GM21619 (cell line): ENCODE measurements around the gene ZNF184.

Source experiments
- ATAC-seq: cut with Tn5 transposase; IDR thresholded peaks from one replicate; pipeline ENCODE4 v1.9.1; 2021; ENCODE audit not compliant: unreplicated experiment

ZNF184 gene

DNA sequence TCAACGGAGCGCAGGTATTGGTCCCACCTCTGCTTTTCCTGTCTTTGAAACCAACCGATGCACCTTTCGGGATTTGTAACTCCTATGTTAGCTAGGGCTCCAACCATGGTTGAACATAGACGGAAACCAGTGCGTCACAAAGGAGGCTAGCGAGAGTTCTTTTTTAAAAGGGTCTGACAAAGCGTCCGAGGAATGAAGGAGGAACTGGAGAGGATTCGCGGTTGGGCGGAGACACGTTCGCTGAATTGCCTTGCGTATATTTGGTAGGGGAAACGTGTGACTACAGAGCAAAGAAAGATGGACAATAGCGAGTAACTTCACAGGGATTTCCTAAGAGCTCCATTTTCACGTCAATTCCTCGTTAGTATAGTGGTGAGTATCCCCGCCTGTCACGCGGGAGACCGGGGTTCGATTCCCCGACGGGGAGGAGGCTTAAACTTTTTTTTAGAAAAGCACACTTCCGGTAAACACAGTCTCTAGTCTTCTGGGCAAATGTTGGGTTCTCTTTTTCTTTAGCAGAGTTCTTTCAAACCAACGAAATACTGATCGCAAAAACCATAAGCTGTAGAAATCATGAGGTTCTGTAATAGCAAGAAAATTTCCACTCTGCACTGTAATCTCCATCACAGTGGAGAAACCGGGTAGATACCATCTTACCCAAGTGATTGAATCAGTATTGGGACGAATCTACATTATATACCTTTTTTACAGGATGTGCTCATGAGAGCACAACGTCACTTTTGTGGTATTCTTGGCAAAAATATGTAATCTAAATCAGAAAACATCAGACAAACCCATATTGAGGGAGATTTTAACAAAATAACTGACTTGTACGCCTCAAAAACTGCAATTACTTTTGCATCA, 6.6 kb upstream of the ZNF184 start:
- peak; percentile 55 for ATAC-seq

DNA sequence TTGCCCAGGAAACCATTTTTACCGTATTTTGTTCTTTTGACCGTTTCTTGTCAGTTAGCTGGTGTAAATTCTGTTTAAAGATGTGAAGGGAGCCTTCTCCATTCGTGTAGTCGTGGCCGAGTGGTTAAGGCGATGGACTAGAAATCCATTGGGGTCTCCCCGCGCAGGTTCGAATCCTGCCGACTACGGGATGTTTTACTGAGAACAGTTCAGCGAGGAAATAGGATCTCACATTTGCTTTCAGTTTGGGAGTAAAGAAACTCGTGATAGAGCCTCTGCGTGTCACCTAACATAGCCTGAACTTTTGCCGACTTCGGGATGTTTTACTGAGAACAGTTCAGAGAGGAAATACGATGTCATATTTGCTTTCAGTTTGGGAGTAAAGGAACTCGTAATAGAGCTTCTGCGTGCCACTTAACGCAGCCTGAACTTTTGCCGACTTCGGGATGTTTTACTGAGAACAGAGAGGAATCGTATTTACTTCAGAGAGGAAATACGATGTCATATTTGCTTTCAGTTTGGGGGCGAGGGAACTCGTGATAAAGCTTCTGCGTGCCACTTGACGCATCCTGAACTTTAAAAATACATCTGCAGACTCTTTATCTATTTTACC, 5.9 kb upstream of the ZNF184 start:
- ATAC-seq: peak; percentile 67

- ATAC-seq: no peak
Measured at GRCh38 chr6:27478141-27478705, 5.3 kb upstream of the ZNF184 start.

DNA sequence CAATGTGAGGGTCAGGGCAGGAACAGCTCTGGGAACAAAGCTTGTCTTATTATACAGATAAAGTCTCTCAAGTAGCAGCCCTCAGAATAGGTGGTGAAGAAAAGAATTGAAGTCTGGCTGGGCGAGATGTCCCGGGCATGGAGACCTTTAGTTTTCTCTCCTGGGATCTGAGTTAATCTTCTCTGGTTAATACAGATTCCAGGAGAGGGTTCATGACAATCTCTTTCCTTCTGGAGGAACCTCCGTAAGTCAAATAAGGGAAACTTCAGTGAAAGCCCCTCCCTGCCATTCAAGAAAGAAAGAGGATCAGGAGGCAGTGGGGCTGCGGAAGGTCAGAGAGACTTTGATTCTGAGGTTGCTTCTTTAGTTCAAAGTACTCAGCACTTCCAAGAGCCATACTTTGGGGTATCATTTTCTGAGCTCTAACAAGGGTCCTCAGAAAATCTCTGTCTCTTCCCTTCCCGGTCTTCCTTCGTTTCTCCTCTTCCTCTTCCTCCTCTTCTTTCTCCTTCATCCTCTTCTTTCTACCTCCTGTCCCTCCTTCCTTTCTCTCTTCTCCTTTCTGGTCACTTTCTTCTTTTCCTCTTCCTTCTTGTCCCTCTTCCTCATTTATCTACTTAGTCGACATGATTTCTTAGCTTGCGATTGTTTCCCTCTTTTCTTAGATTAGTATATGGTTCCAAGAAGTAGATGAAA, 4.6 kb upstream of the ZNF184 start:
- no peak for ATAC-seq

DNA sequence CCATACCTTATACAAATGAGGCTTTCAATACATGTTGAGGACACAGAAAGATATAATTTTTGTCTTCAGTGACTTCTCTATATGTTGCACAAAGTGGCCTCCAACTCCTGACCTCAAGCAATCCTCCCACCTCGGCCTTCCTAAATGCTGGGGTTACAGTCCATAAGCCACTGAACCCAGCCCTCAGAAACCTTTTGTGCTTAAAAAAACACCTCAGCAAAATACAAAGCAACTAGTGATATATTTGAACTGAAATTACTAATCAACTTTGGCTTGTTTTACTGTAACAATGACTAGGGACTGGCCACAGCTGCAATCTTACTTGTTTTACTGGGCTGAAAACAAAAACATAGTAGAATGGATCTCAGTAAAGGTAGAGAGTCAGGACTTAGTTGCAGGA, 3.2 kb upstream of the ZNF184 start:
- no peak for ATAC-seq

DNA sequence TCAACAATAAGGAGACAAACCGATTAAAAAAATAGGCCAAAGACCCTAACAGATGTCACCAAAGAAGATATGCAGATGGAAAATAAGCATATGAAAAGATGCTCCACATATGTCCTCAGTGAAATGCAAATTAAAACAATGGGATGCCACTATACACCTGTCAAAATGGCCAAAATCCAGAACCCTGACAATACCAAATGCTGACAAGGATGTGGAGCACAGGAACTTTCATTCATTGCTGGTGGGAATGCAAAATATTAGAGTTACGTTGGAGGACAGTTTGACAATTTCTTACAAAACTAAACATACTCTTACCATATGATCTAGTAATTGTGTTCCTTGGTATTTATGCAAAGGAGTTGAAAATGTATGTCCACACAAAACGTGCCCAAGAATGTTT, 1.8 kb upstream of the ZNF184 start:
- no peak for ATAC-seq

DNA sequence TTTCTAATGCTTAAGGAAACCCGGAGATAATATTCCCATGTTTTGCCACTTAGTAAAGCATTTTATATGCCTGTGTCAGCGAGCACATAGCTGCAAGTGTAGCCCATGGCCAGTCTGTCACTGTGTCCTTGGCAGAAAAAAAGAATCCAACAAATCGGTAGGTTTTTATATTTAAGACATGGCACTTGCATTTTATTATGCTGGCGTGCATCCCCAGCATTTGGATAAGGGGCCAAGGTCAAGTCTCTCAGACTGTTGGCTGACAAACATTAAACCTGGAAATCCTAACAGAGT, 1.2 kb upstream of the ZNF184 start:
- ATAC-seq: no peak

DNA sequence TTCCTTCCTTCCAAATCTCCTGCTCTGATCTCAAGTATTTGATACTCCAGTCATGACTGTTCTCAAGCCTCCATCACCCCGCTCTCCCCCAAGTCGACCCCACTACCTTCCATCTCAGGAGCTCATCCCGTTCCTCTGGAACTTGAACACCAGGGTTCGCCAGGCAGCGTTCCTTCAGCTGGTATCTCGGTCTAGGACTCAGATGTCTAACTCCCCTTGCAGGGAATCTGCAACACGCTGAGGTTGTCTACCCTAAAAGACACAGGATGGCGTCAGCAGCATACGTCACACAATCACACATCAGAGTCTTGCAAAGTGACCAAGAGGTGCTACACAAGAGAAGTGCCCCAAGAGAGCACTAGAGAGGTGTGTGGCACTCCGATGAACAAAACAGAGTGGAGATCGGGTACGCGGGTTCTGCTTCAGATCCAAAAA, 706 bp downstream of the ZNF184 start:
- ATAC-seq: peak; percentile 30

GRCh38 chr6:27471365-27472115, 1.4 kb downstream of the ZNF184 start:
- ATAC-seq: no peak

- no peak for ATAC-seq
Measured at GRCh38 chr6:27470023-27470422, 2.9 kb downstream of the ZNF184 start.

DNA sequence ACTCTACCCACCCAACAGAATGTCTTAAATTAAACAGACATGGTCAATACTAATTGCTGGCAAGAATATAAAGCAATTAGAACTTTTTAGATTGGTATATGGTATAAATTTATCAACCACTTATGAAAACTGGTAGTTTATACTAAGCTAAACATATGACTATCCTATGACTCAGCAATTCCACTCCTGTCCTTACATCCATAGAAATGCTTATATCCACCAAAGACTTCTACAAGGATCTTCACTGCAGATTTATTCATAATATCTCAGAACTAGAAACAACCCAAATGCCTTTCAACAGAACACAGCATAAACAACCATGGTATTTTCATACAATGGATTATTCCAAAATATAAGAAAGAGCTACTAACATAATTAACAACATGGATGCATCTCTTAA, 4.6 kb downstream of the ZNF184 start:
- no peak for ATAC-seq

DNA sequence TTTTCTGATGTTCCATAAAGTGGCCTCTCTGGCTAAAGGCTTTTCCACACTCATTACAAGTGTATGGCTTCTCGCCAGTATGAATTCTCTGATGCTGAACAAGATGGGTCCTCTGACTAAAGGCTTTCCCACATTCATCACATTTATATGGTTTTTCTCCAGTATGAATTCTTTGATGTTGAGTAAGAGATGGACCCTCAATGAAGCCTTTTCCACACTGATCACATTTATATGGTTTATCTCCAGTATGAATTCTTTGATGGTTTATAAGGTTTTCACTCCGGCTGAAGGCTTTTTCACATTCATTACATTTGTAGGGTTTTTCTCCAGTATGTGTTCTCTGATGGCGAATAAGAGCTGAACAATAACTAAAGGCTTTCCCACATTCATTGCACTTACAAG, 20.4 kb downstream of the ZNF184 start:
- no peak for ATAC-seq

DNA sequence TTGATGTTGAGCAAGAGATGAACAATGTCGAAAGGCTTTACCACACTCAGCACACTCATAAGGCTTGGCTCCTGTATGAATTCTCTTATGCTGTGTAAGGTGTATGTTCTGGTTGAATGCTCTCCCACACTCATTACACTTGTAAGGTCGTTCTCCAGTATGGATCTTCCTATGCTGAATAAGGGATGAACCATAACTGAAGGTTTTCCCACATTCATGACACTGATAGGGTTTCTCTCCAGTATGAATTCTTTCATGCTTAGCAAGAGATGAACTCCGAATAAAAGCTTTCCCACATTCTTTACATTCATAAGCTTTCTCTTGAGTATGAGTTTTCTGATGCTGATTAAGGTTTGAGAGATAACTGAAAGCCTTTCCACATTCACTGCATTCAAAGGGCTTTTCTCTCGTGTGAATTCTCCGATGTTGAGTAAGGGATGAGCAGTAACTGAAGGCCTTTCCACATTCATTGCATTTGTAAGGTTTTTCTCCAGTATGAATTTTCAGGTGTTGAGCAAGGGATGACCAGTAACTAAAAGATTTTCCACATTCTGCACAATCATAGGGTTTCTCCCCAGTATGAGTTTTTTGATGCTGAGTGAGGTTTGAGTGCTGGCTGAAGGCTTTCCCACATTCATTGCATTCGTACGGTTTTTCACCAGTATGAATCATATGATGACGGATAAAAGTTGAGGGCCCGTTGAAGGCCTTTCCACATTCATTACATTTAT, 21.1 kb downstream of the ZNF184 start:
- ATAC-seq: no peak

GRCh38 chr6:27448456-27448855, 24.4 kb downstream of the ZNF184 start:
- ATAC-seq: no peak

GRCh38 chr6:27442932-27443331, 30.0 kb downstream of the ZNF184 start:
- ATAC-seq: no peak

GRCh38 chr6:27441001-27441400, 31.9 kb downstream of the ZNF184 start:
- ATAC-seq: no peak

DNA sequence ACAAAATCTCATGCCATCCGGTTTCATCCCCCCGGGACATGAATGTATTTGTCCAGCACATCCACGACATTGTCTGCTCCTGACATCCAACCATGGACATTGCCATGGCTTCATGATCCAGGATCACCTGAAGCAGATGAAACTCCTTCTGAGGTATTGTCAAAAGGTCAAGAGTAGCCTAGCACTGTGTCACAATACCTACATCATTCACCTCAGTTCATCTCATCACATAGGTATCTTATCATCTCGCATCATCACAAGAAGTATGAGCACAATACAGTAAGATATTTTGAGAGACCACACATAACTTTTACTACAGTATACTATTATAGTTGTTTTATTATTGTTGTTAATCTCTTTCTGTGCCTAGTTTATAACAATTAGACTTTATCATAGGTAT, 33.5 kb downstream of the ZNF184 start:
- no peak for ATAC-seq

DNA sequence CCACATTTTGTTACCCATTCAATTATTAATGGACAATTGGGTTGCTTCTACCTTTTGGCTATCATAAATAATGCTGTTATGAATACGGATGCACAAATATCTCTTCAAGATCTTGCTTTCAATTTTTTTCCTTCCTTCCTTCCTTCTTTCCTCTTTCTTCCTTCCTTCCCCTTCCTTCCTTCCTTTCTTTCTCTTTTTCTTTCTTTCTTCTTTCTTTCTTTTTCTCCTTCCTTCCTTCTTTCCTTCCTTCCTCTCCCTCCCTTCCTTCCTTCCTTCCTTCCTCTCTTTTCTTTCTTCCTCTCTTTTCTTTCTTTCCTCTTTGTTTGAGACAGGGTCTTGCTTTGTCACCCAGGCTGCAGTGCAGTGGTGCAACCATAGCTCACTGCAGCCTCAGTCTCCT, 39.2 kb downstream of the ZNF184 start:
- ATAC-seq: no peak

DNA sequence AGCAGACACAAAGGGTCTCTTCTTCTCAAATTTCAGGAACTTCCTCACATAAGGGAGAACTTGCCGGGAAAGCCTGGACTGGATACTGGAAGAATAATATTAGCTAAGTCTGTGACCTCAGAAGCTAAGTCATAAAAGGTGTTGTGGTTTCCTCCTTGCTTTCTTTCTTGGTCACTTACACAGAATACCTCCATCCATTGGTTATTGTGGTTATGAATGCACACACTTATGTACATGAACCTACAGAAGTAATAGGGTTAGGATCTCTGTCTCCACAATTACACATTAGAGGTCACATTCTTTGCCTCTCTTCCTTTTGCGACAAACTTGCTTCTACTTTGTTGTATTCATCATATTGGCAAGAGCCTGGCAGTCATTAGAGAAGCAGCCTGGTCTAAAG, 43.9 kb downstream of the ZNF184 start:
- ATAC-seq: no peak

DNA sequence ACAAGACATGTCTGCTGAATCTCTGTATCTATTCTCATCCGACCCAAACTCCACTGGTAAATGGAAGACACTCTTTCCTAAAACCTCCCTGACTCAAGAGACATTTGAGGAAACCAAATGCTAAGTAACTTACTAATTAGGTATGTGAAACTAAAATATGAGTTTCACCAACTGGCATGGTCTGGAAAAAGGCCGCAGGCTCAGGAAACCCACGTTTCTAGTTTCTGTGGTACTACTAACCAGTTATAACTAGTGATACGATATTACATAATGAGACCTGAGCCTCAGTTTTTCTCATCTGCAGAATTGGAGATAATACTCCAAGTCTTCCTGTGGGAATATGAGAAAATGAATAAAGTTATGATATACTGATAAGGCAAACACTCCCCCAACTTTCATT, 44.4 kb downstream of the ZNF184 start:
- no peak for ATAC-seq
